Subcutaneous adipose tissue (tissue), 4 donors: ENCODE measurements around the gene SLC22A16. TPM values are rescaled to one million over a fixed set of nuclear protein-coding genes. Genes with fewer than 3 reads are reported as not detected.

Source experiments
- CTCF ChIP-seq: fragments of 450-650 bp; IDR thresholded peaks from one replicate; pipeline ENCODE4 v1.5.1; 2016; ENCODE audit warnings: low read depth, mild to moderate bottlenecking, control low read depth, antibody characterized with exemption, moderate library complexity
- total RNA-seq, 4 donors: library from RNA; depleted of rRNA; stranded (reverse); fragments of >200 nt; gene quantifications; one replicate each; pipeline ENCODE4 v1.1.0, GENCODE V29; 2016

SLC22A16 gene
- total RNA-seq, 4 donors from 2014 or later: 2.2 to 9.3 (median 4.2) TPM; not detected in 1

- TF ChIP-seq CTCF: no peak
These were observed 54.0 kb downstream of the SLC22A16 start for GRCh38 chr6:110422444-110422822.

GRCh38 chr6:110421749-110422443 is 54.5 kb downstream of the SLC22A16 start:
- TF ChIP-seq CTCF: no peak

GRCh38 chr6:110419028-110419739 is 57.2 kb downstream of the SLC22A16 start:
- no peak for TF ChIP-seq CTCF

- no peak for TF ChIP-seq CTCF
These were observed 57.8 kb downstream of the SLC22A16 start for GRCh38 chr6:110418594-110418993.

- no peak for TF ChIP-seq CTCF
These were observed 61.1 kb downstream of the SLC22A16 start, which contains the start of gene DDO for GRCh38 chr6:110415086-110415916. DDO (minus strand) TSS chr6:110415575; CDS start chr6:110413462, 2,113 bp downstream.

GRCh38 chr6:110414669-110415068 is 61.7 kb downstream of the SLC22A16 start:
- no peak for TF ChIP-seq CTCF

GRCh38 chr6:110412360-110412759 is 64.1 kb downstream of the SLC22A16 start:
- TF ChIP-seq CTCF: no peak
